A172 (cell line): Measurements from ENCODE around the gene FYB2. TPM values are rescaled to one million over a fixed set of nuclear protein-coding genes. Genes with fewer than 3 reads are reported as not detected.
A peak's percentile ranks its signal among the peaks of the same experiment; 100 is the strongest.
"Not testable (repeated sequence)": the region's sequence is repeated elsewhere in the genome, so short reads cannot be mapped to it uniquely, and the experiment has no call there.

Source experiments
- DNase-seq: peaks from one replicate; pipeline ENCODE4 v3.0.0-alpha.2; 2015; ENCODE audit warnings: low spot score
- total RNA-seq: library from RNA; depleted of rRNA; stranded (reverse); fragments of >200 nt; shearing (Covaris generic); gene quantifications from 2 replicates; pipeline ENCODE4 v1.2.3, GENCODE V29; 2014

FYB2 gene
- total RNA-seq, 1 experiment from 2014 or later = 0.14 TPM

DNA sequence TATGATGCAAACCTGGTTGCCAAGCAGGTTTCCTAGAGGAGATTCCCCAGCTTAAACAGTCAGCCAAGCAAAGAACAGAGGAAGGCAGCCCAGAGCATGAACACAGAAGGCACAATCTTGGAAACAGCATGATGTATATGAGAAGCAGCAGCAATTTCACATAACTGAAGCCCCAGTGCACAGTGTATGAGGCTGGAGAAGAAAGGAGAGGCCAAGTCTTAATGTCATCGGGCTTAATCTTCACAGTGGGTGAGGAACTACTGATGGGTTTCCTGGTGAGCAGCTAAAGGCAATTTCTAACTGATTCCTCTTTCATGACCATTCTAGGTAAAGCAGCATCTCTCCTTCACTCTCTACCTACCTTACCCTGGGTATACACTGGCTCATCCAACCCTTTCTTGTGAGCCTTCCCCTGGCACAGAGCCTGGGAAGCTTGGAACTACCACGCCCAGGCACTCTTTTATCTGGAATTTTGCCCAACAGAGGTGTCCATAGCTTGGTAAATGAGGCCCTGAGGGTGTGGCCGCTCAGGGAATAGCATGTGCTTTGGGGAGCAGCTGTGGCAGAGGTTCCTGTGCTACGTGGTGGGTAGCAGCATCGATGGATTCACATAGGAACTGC, 22.0 kb downstream of the FYB2 start:
- peak; percentile 4 for DNase-seq

DNA sequence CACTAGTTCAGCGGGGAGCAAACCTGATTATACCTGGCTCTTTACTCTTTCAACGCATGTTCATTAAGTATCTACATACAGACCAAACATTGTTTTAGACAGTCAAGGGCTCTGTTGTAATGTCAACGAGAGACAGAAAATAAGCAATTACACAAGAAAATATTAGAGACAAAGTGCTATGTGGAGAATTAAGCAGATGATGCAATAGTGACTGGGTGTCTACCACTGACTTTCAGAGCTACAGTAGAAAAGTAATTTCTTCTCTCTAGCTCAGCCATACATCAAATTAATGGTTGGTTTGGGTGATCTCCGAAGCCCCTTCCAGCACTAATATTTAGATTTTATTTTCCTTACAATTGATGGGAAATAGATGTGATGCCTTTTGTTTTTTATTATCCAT, 23.3 kb downstream of the FYB2 start:
- DNase-seq = no peak

DNA sequence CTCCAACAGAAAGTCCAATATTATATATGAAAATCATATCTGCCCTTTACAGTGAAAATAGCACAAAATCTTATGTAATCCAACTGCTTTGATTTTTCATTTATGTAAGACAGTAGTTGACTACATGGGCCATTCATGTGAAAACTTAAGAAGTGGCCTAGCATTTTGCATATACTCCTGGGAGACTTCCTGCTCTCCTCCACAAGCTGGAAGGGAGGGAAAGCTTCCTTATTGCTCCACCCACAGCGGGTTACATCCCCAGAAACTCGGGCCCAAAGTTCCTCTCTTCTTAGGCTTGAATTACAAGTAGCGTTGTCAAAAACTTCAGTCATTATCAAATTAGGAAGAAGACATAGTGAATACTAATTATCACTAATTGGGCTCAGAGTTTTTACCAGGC, 29.2 kb downstream of the FYB2 start:
- DNase-seq = no peak

DNA sequence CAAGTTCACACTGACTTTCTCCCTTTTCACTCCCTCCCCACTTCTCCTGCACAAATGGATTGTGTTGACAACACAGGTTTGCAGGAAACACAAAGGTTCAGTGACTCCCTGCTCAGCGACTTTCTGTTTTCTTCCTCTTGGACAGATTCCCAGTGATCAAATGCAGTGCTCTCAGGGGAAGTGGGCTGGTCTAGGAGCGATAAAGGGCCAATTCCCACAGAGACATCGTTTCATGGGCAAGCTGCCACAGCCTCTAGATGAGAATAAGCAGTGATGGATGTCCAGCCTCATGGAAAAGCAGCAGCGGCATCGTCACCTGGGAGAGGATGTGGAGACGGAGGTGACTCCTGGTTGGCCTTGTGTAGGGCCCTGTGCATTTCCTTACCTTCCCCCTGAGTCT, 30.6 kb downstream of the FYB2 start:
- no peak for DNase-seq

- no peak for DNase-seq
Observed at GRCh38 chr1:56788102-56788501, 31.1 kb downstream of the FYB2 start.

- no peak for DNase-seq
Observed at GRCh38 chr1:56787330-56787729, 31.9 kb downstream of the FYB2 start.

DNA sequence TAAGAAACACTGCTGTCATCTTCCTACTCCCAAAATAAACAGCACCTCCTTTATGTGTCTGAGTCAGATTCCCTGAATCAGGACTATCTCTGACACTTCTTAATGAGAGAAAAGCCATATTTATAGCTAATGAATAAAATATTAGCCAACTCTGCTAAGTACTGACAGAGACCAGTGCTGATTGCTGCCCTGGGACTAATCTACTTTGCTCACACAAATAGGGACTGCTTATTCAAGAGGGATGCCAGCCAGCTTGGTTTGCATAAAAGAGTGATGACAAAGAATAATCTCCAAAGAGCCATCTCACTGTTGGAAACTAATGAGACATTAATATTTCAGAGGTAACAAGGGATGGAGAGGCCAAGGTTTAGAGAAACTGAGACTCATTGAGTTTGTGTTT, 36.4 kb downstream of the FYB2 start:
- DNase-seq = no peak

GRCh38 chr1:56780826-56781225, 38.4 kb downstream of the FYB2 start:
- no peak for DNase-seq

DNA sequence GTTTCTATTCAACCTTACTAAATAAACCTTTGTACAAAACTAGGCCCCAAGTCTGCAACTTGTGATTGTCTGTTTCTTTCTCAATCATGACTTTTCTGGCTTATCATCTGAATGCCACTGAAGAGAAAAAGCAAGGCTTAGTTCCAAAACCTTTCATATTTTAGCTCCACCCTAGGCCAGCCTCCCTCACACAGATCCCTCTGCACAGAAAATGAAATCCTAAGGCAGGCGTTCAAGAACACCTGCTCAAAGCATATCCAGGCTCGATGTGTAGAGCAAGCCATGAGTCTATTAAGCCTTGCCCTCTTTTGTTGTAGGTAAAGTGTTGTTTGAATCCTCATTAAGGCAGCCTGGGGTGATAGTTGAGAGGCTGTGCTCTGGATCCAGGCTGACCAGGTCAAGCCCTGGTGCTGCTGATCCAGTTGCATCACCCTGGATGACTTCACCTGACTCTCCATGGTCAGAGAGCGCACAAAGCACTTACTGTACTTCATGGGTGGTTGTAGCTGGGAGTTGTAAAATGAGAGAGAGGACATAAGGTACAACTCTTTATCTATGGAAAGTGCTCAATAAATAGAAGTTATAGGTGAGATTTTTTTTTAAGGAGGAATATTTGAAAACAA, 39.0 kb downstream of the FYB2 start:
- no peak for DNase-seq

- DNase-seq = no peak
Observed at GRCh38 chr1:56777972-56778371, 41.2 kb downstream of the FYB2 start.

- not testable (repeated sequence) for DNase-seq
Observed at GRCh38 chr1:56774732-56775131, 44.5 kb downstream of the FYB2 start.

- DNase-seq = no peak
Observed at GRCh38 chr1:56774067-56774609, 45.1 kb downstream of the FYB2 start.

DNA sequence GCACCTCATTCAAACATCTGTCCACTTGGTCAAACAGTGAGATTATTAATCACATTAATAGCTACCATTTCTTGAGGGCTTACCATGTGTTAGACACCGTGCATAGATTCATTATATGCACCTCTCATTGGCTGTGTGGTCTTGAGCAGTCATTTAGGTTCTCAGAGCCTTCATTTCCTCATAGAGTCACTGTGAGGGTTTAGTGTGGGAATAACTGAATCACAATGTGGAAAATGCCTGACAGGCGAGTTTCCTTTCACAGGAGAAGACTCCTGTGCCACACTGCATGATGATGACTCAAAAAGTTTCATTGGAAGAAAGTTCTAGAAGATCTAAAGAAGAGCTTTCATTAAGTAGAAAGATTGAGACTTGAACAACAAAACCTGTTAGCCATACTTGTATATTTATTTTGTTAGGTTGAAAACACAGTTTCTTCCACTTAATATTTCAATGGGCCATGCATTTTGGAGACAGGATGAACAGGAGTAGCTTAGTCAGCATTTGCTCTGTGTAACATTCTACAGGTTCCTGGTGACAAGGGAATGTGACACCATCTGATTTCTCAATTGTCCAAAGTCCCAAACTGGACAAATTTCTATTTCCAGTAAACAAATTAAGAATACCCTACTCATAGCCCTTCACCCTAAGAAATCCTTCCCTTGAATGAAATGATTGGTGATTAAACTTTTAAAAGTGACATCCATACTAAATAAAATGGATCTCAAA, 45.7 kb downstream of the FYB2 start:
- DNase-seq = no peak

DNA sequence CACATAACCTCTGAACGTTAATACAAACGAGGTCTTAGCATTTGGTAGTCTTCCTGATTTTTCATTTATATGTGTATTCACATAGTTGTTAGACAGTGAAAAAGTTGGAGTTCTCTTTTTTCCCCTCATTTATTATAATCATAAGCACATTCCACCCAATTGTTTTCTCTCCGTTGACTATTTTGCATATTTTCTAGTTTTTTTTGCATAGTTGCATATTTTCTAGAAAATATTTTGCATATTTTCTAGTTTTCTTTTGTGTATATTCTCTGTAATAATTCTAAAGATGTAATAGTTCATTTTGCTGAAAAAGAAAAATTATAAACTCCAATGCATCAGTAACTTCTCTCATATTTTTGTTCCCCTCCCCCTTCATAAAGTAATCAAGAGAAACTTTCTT, 47.5 kb downstream of the FYB2 start:
- DNase-seq = no peak

DNA sequence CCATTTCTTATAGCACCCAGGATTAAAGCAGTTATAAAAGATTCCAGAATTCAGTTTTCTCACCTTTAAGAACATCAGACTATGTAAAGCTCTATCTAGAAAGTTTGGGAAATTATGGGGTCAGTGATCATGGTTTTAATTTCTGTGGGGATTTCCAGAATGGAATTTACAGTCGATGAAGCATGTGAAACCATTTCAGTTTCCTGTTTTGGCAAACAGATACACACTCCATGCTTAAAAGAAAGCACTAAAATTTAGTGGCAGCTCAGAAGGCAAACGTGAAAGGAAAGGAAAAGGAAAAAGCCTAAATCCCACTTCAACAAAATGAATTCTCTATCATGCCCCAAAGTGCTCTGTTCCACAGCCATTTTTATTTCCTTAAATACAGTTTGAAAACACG, 60.4 kb downstream of the FYB2 start:
- no peak for DNase-seq

GRCh38 chr1:56758135-56758534, 61.1 kb downstream of the FYB2 start:
- no peak for DNase-seq

DNA sequence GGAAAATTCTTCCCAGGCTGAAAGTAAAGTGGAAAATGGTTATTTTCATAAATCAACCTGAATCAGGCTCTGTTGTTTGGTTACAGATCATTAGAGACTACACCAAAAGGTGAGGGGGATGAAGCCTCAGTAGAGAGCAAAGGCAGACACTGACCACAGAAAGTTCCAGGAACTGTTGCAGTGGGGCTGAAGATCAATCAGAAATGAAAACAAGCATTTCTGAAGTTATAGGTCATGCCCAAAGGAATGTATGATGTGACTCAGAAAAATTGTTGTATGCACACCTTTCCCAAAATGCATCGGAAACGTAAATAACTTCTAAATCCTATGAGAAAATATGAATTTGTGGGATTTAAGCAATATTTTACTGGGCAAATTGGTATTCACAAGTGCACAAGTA, 63.3 kb downstream of the FYB2 start:
- DNase-seq = no peak

GRCh38 chr1:56754708-56755479, 64.3 kb downstream of the FYB2 start:
- DNase-seq = no peak

DNA sequence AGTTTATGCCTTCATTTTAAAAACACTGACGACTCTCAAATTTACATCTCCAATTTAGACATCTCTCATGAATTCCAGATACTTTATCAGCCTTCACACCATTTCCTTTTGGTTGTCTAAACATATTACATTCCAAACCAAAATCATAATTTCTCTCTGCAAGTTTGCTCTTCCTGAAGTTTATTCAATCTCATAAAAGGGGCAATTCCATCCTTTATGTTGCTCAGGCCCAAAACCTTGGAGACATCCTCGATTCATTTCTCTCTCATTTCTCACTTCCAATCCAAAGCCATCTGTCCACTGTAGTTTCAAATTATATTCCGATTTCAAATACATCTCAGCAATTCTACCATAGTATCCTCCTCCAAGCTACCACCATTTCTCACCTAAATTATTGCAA, 74.0 kb downstream of the FYB2 start:
- no peak for DNase-seq

- no peak for DNase-seq
Observed at GRCh38 chr1:56728964-56729363, 90.2 kb downstream of the FYB2 start.

GRCh38 chr1:56726706-56727105, 92.5 kb downstream of the FYB2 start:
- DNase-seq = no peak

DNA sequence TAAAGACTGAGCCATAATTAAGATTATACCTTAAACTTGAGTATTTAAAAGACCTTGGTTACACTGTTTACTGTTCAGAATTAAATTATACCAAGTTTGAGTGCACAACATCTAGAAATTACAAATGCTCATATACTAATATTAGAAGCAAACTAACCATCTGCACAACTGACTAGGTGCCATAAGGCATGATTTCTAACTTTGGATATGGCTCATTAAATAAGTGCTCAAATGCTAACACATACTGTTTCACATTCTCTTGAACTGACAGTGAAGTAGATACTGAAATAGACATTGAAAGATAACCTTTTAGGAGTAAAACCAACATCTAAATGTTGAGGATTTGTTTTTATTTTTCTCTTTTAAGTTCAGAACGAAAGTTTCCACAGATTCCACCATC, 100.0 kb downstream of the FYB2 start:
- no peak for DNase-seq
